ENCODE measurements around the gene ZCCHC4.
"Not testable (repeated sequence)": the region's sequence is repeated elsewhere in the genome, so short reads cannot be mapped to it uniquely, and the experiment has no call there.

ZCCHC4 gene

GRCh38 chr4:25321703-25322102 lies 9.1 kb downstream of the ZCCHC4 start:
- H3K36me3 ChIP-seq (ENCODE audit: control insufficient read depth, low read length): peaks cover 17% of the 10 kb centered on the region
- no peaks in the 10 kb centered on the region for H3K9me2 ChIP-seq (replicated peaks; ENCODE audit: control insufficient read depth, low read length)
- H3K9me3 ChIP-seq (ENCODE audit: control insufficient read depth, insufficient read depth, low read length): no peaks in the 10 kb centered on the region
- no peak overlapping the region for H3K4me2 ChIP-seq (ENCODE audit: low read length)
- TF ChIP-seq, protein P1, sequence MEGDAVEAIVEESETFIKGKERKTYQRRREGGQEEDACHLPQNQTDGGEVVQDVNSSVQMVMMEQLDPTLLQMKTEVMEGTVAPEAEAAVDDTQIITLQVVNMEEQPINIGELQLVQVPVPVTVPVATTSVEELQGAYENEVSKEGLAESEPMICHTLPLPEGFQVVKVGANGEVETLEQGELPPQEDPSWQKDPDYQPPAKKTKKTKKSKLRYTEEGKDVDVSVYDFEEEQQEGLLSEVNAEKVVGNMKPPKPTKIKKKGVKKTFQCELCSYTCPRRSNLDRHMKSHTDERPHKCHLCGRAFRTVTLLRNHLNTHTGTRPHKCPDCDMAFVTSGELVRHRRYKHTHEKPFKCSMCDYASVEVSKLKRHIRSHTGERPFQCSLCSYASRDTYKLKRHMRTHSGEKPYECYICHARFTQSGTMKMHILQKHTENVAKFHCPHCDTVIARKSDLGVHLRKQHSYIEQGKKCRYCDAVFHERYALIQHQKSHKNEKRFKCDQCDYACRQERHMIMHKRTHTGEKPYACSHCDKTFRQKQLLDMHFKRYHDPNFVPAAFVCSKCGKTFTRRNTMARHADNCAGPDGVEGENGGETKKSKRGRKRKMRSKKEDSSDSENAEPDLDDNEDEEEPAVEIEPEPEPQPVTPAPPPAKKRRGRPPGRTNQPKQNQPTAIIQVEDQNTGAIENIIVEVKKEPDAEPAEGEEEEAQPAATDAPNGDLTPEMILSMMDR (IDR thresholded peaks at IDR 0.05; ENCODE audit: low read depth, low read length, poor library complexity, severe bottlenecking): no peak
- no peak for TF ChIP-seq EZH2phosphoT487 (IDR thresholded peaks at IDR 0.05; ENCODE audit: borderline replicate concordance, low read length)
- no peaks in the 10 kb centered on the region for H4K20me1 ChIP-seq (ENCODE audit: control insufficient read depth, insufficient read depth, low read depth, low read length)
- H3K27me3 ChIP-seq (ENCODE audit: control insufficient read depth, low read length): no peaks in the 10 kb centered on the region
- no peak overlapping the region for H3K4me3 ChIP-seq (ENCODE audit: low read length)
- H3K27ac ChIP-seq (ENCODE audit: low read depth, low read length): no peak overlapping the region
- peaks cover 4% of the 10 kb centered on the region for H3F3A ChIP-seq (ENCODE audit: control insufficient read depth, insufficient read depth)
- H3K4me1 ChIP-seq (ENCODE audit: control insufficient read depth, low read length): no peaks in the 10 kb centered on the region
- H3K79me2 ChIP-seq (ENCODE audit: control insufficient read depth, low read length): peaks cover 3% of the 10 kb centered on the region; the same call in 1 of the 2 replicates

GRCh38 chr4:25328463-25328862 lies 15.9 kb downstream of the ZCCHC4 start:
- H3K4me2 ChIP-seq (ENCODE audit: low read length); H3K9me2 ChIP-seq (replicated peaks; ENCODE audit: control insufficient read depth, low read length); H3K4me1 ChIP-seq (ENCODE audit: control insufficient read depth, low read length); H4K20me1 ChIP-seq (ENCODE audit: control insufficient read depth, insufficient read depth, low read depth, low read length); H3K4me3 ChIP-seq (ENCODE audit: low read length); H3F3A ChIP-seq (ENCODE audit: control insufficient read depth, insufficient read depth); H3K27me3 ChIP-seq (ENCODE audit: control insufficient read depth, low read length); H3K27ac ChIP-seq (ENCODE audit: low read depth, low read length); H3K36me3 ChIP-seq (ENCODE audit: control insufficient read depth, low read length); H3K79me2 ChIP-seq (ENCODE audit: control insufficient read depth, low read length); H3K9me3 ChIP-seq (ENCODE audit: control insufficient read depth, insufficient read depth, low read length): not testable (repeated sequence)

DNA sequence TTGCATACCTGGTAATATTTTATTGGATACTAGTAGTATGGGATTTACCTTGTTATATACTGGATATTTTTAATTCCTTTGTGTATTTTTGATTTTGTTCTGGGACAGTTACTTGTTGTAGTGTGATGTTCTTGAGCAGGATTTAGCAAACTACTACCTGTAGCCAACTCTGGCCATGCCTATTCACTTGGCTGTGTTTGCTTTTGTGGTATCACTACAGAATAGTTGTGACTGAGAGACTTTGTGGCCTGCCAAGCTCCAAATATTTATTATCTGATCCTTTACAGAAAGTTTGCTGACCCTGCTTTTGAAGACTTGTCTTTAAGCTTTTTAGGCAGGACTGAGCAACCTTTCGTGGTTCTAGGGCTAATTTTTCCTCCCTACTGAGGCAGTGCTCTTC lies 17.8 kb downstream of the ZCCHC4 start:
- Histone ChIP-seq H3K9me3 (ENCODE audit: control insufficient read depth, insufficient read depth, low read length) (no peaks in the 10 kb centered on the region), H3K27me3 (ENCODE audit: control insufficient read depth, low read length) (no peaks in the 10 kb centered on the region), H3K79me2 (ENCODE audit: control insufficient read depth, low read length) (no peaks in the 10 kb centered on the region), H3K4me1 (ENCODE audit: control insufficient read depth, low read length) (no peaks in the 10 kb centered on the region), H3F3A (ENCODE audit: control insufficient read depth, insufficient read depth) (no peaks in the 10 kb centered on the region), H3K27ac (ENCODE audit: low read depth, low read length) (no peak overlapping the region), H3K4me2 (ENCODE audit: low read length) (no peak overlapping the region), H3K4me3 (ENCODE audit: low read length) (no peak overlapping the region), H3K36me3 (ENCODE audit: control insufficient read depth, low read length) (peaks cover 11% of the 10 kb centered on the region), H4K20me1 (ENCODE audit: control insufficient read depth, insufficient read depth, low read depth, low read length) (0 out of 2 replicates have a peak, but pooled peaks cover 3% of the 10 kb centered on the region), H3K9me2 (replicated peaks; ENCODE audit: control insufficient read depth, low read length) (no peaks in the 10 kb centered on the region)
- TF ChIP-seq, protein P1 (IDR thresholded peaks at IDR 0.05; ENCODE audit: low read depth, low read length, poor library complexity, severe bottlenecking): no peak
- no peak for TF ChIP-seq EZH2phosphoT487 (IDR thresholded peaks at IDR 0.05; ENCODE audit: borderline replicate concordance, low read length)

- Histone ChIP-seq H3K27me3 (ENCODE audit: control insufficient read depth, low read length) (no peaks in the 10 kb centered on the region), H3K79me2 (ENCODE audit: control insufficient read depth, low read length) (no peaks in the 10 kb centered on the region), H3K9me2 (replicated peaks; ENCODE audit: control insufficient read depth, low read length) (no peaks in the 10 kb centered on the region), H3F3A (ENCODE audit: control insufficient read depth, insufficient read depth) (no peaks in the 10 kb centered on the region), H3K4me3 (ENCODE audit: low read length) (no peak overlapping the region), H3K9me3 (ENCODE audit: control insufficient read depth, insufficient read depth, low read length) (no peaks in the 10 kb centered on the region), H3K36me3 (ENCODE audit: control insufficient read depth, low read length) (peaks cover 11% of the 10 kb centered on the region), H4K20me1 (ENCODE audit: control insufficient read depth, insufficient read depth, low read depth, low read length) (0 out of 2 replicates have a peak, but pooled peaks cover 3% of the 10 kb centered on the region), H3K4me2 (ENCODE audit: low read length) (no peak overlapping the region), H3K27ac (ENCODE audit: low read depth, low read length) (no peak overlapping the region), H3K4me1 (ENCODE audit: control insufficient read depth, low read length) (no peaks in the 10 kb centered on the region)
- TF ChIP-seq, protein P1 (IDR thresholded peaks at IDR 0.05; ENCODE audit: low read depth, low read length, poor library complexity, severe bottlenecking): no peak
- no peak for TF ChIP-seq EZH2phosphoT487 (IDR thresholded peaks at IDR 0.05; ENCODE audit: borderline replicate concordance, low read length)
Measured at GRCh38 chr4:25330905-25331808, 18.6 kb downstream of the ZCCHC4 start.
